IPS-NIHi7 (cell line): ENCODE measurements around the gene DCLK2.
A peak's percentile ranks its signal among the peaks of the same experiment; 100 is the strongest.

ENCODE experiments used
- DNase-seq: peaks from one replicate; pipeline ENCODE4 v3.0.0; 2012; ENCODE audit warnings: mixed read lengths; ENCODE audit errors: extremely low spot score

Gene DCLK2

GRCh38 chr4:150238591-150238990 is 160.3 kb downstream of the DCLK2 start:
- DNase-seq, result no peak

DNA sequence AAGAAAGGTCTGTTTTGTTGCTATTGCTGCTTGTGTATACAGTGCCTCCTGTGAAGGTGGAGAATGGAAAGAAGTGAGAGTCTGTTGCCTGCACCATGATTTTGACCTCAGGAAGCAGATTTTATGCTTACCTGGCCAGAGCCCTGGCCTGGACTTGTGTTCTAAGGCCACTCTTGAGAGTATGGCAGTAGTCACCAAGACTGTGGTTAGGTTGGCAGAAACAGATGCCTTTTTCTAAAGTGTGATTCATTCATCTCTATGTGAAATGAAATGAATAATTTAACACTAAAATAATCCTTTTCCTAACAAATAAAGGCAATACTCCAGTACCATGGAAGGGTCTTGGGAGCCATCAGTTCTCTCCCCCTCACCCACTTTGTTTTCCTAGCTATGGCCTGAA is 161.8 kb downstream of the DCLK2 start:
- no peak for DNase-seq

- peak; percentile 80 for DNase-seq
Measured at GRCh38 chr4:150242820-150243458, 164.7 kb downstream of the DCLK2 start.

GRCh38 chr4:150243932-150244331 is 165.7 kb downstream of the DCLK2 start:
- DNase-seq, result no peak

DNA sequence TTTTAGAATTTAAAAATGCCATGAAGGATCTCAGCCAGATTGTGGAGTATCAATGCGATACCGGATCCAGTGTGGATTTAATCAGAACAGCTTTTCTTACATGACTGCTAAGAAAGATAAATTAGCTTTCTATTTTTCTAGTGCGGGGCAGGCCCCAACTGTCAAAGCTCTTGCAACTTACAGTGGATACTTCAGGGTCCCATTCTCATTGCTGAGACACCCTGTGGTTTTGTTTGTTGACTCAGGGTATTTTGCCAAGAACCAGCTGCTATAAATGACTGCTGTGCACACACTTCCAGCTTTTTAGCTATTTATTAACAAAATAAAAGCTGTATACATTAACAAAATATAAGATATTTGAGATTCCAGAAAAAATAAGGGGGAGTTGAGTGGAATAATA is 166.4 kb downstream of the DCLK2 start:
- DNase-seq, result no peak

- no peak for DNase-seq
Measured at GRCh38 chr4:150247184-150247583, 168.9 kb downstream of the DCLK2 start.

DNA sequence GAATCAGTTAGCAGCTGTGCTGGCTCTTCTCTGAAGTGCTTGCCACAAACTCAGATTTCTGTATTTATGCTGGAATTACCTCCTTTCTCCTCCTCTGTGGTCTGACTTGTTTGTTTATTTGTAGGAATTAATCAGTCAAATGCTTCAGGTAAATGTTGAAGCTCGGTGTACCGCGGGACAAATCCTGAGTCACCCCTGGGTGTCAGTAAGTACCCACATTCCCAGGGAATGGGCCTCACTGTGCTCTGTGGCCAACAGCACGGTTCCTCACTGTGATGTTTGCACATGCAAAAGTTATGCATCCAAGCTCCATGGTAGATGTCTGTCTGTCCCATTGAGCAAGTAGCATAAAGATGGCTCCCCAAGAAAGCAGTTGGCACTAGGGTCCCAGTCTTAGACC is 169.9 kb downstream of the DCLK2 start:
- no peak for DNase-seq

- DNase-seq, result no peak
Measured at GRCh38 chr4:150250293-150250997, 172.2 kb downstream of the DCLK2 start.

DNA sequence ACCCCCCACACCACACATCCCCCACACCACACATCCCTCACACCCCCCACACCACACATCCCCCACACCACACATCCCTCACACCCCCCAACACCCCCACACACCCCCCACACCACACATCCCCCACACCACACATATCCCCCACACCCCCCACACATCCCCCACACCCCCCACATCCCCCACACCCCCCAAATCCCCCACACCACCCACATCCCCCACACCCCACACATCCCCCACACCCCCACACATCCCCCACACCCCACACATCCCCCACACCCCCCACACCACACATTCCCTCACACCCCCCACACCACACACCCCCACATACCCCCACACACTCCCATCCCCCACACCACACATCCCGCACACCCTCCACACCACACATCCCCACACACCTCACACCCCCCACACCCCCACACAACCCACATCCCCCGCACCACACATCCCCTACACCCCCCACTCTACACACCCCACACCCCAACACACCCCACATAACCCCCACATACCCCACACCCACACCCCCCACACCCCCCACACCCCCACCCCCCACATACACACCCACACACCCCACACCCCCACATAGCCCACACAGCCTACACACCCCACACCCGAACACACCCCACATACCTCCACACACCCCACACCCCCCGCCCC is 172.9 kb downstream of the DCLK2 start:
- no peak for DNase-seq

- peak; percentile 32 for DNase-seq
Measured at GRCh38 chr4:150251752-150252190, 173.5 kb downstream of the DCLK2 start.

DNA sequence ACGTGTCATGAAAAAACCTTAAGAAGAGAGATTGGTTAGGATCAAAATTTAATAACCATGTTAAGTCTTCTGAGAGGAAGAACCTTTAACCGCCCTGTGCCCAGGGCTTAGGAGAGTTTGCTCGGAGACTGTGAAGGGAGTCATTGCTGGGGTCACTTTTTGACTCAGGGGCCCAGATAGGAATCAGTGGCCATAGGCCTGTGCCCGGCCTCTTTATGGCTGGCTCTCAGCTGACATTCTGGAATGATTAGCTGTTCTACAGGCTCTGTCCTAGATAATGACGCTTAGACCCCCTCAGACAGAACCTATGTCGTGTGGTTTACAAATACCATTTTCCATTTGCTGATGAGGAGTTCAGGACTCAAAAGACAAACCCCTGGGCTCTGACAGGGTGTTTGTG is 174.1 kb downstream of the DCLK2 start:
- no peak for DNase-seq

GRCh38 chr4:150252741-150253140 is 174.5 kb downstream of the DCLK2 start:
- DNase-seq, result no peak

- no peak for DNase-seq
Measured at GRCh38 chr4:150253416-150253815, 175.2 kb downstream of the DCLK2 start.

GRCh38 chr4:150253965-150254630 is 175.9 kb downstream of the DCLK2 start:
- DNase-seq, result no peak

- no peak for DNase-seq
Measured at GRCh38 chr4:150255610-150256224, 177.5 kb downstream of the DCLK2 start.

- DNase-seq, result no peak
Measured at GRCh38 chr4:150256225-150256620, 178.0 kb downstream of the DCLK2 start.

- DNase-seq, result peak; percentile 80
Measured at GRCh38 chr4:150256841-150257730, 178.8 kb downstream of the DCLK2 start.

- no peak for DNase-seq
Measured at GRCh38 chr4:150258569-150258968, 180.3 kb downstream of the DCLK2 start.

GRCh38 chr4:150259861-150260567 is 181.8 kb downstream of the DCLK2 start:
- no peak for DNase-seq

- DNase-seq, result no peak
Measured at GRCh38 chr4:150261571-150261970, 183.3 kb downstream of the DCLK2 start.
